GM19395 (cell line): Measurements from ENCODE around the gene GABRR3.
A peak's percentile ranks its signal among the peaks of the same experiment; 100 is the strongest.

Source experiments
- ATAC-seq: cut with Tn5 transposase; IDR thresholded peaks from one replicate; pipeline ENCODE4 v1.9.1; 2021; ENCODE audit warnings: mild to moderate bottlenecking, moderate library complexity; ENCODE audit not compliant: unreplicated experiment

GABRR3 gene

DNA sequence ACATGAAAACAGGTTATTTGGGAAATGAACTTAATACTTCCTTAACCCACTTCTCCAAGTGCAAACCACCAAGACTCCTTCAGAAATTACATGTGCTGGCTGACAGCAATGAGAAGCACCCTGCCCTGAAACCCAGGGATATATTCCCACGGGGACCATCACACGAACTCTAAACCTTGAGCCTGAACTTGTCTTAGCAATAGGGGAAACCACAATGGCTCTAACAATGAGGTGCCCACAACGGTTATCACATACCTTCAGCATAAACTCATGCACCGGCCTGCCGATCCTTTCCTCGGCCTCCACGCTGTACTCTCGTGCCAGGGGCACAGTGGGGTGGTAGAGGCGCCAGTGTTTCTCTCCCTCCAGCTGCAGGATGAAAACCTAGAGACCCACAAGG is 76.3 kb downstream of the GABRR3 start:
- no peak for ATAC-seq

- no peak for ATAC-seq
Observed at GRCh38 chr3:97958396-97958795, 76.7 kb downstream of the GABRR3 start.

DNA sequence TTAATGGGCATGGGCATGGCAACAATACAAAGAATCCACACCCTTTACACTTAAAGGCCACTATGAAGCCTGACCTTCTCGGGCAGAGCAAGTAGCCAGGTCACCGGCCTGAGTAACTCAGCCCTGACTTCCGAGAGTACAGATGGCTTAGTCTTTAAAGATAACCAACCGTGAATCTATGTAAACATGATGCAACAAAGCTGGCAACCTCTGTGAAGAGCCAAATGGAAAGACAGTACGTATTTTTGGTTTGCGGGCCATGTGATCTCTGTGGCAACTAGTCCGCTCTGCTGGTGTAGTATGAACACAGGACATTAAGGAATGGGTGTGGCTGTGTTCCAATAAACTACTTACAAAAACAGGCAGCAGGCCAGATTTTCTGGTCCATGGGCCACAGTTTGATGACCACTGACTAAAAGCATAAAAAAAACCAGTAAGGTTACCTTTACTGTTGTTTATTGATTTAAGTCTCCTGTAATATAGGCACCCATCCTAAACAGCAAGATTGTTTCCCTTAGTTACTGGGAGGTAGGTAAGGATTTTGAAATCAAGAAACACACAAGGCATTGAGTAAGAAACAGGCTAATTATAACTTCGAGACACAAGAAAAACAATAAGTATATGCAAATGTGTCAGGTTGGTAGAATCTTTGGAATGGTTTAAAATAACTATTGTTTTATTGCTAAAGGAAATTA is 77.4 kb downstream of the GABRR3 start:
- no peak for ATAC-seq

GRCh38 chr3:97956051-97956450 is 79.1 kb downstream of the GABRR3 start:
- ATAC-seq: no peak

- ATAC-seq: peak; percentile 68
Observed at GRCh38 chr3:97954228-97954827, 80.8 kb downstream of the GABRR3 start.

DNA sequence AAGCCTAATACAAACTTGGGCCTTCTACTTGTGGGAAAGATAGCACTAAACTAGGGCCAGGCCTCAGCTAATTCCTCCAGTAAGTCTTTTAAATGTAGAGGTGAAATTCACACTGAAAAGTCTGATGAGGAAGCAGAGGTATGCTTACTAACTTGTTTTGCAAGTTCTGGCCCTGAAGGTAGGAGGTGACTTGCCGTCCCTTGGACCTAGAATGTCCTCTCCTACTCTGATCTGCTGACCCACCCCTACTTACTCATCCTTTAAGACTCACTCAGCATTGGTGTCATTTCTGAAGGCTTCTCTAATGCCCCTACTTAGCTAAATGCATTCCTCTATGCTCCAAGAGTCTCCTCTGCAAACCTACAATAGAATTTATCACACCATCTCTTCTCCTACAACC is 82.2 kb downstream of the GABRR3 start:
- no peak for ATAC-seq

DNA sequence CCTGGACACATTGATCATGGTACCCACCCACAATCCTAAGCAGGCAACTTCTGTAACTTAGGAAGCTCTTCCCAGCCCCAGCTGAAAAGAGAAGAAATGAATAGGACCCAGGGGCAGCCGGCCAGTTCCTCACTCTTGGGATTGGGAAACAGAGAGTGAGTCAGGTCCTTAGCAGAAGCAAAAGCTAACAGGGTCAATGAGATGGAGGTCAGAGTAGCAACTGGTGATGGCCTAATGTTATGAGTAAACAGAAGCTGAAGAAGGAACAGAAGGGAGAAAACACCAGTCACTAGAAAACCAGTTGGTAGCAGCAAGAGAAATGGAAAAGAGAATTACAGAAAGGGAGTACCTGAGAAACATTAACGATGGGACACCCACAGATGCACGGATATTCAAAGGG is 82.8 kb downstream of the GABRR3 start:
- no peak for ATAC-seq

DNA sequence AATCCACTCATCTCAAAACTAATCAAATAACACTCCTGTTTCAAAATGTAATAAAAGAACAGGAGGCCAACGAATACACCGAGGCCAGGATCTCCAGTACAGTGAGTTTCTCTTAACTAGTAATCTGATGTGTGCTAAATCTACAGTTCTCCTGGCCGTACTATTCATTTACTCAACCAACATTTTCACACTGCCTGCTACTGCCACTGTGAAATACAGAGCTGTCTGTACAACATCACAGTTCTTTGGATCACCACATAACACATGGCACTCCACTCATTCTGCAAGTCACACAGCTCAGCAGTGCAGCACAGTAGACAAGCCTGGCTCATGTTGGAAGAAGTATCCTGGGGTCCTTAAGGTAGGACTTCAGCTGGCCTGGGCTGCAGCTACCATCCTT is 84.8 kb downstream of the GABRR3 start:
- ATAC-seq: no peak

DNA sequence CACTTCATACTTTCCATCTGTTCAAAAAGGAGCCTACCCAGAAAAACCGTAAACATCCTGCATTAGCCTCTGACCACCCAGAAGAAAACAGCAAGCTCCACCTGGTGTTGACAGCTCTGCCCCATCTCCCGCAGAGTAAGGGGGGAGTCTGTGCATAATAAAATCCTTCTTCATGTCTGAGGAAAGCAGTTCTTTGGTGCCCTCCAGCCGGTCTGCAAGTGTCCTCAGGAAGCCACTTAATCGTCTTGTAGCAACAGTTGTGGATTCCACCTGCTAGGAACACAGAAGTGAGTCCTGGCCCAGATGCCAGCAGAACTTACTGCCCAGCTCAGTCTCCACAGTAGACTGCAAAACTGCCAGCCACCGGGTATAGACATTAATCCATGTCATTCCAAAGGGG is 85.4 kb downstream of the GABRR3 start:
- no peak for ATAC-seq

- ATAC-seq: no peak
Observed at GRCh38 chr3:97949110-97949485, 86.0 kb downstream of the GABRR3 start.

GRCh38 chr3:97948351-97949109 is 86.6 kb downstream of the GABRR3 start:
- no peak for ATAC-seq

GRCh38 chr3:97942801-97943546 is 92.1 kb downstream of the GABRR3 start:
- ATAC-seq: no peak

GRCh38 chr3:97940034-97940433 is 95.1 kb downstream of the GABRR3 start:
- ATAC-seq: no peak

DNA sequence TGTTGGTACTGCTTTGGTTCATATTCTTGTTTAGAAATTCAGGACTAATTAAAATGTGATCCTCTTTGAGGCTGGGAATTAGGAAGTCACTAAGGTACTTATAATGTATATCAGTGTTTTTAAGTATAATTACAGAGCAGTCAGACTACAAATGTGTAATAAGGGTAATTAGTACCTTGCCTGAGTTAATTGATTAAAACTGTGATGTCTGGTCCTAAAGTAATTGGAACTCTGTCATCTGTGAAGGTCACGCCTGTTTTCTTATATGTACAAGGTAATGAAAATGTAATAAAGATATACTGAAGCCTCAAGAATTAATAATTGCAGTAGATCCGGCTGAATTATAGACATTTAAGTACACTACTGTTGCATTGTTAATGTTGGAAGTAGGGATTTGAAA is 95.7 kb downstream of the GABRR3 start:
- ATAC-seq: no peak

DNA sequence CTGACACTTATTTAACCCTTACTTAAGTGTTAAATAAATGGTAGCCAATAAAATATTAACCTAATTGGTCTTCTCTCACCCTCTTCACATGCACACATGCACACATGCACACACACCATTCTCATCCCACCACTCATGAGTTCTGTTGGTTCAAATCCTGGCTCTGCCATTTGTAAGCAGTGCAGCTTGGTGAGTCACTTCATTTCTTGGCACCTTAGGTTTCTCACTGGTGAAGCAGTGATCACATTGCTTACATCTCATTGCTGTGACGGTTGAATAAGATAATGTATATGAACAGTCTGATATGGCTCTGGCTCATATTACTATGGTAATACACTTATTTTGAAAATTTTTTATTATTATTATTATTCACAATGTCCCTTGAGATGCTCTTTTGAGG is 96.7 kb downstream of the GABRR3 start:
- ATAC-seq: no peak

- ATAC-seq: no peak
Observed at GRCh38 chr3:97937205-97937604, 97.9 kb downstream of the GABRR3 start.

DNA sequence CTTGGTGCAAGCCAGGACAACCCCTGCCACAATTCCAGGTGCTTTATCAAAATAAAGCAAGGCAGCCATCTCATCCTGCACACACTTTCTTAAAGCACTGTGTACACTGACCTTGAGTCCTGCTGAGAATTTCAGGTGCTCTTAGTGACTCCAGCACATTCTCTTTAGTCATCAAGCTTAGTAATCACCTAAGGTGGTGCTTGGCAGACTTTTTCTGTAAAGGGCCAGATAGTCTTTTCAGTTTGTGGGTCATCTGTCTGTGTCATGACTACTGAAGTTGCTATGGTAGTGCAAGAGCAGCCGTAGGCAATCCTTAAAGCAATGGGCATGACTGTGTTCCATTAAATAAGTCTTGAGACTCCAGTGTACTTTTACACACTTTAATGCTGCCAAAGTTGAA is 99.3 kb downstream of the GABRR3 start:
- no peak for ATAC-seq
